NCI-H2107 (cell line): ENCODE data around the gene C4orf46.

Experiments
- DNase-seq: peaks from one replicate; lab custom pipeline; 2025; lab: John Stamatoyannopoulos, UW

Gene C4orf46

GRCh38 chr4:158652920-158653319 is 18.8 kb downstream of the C4orf46 start:
- DNase-seq: no peak

DNA sequence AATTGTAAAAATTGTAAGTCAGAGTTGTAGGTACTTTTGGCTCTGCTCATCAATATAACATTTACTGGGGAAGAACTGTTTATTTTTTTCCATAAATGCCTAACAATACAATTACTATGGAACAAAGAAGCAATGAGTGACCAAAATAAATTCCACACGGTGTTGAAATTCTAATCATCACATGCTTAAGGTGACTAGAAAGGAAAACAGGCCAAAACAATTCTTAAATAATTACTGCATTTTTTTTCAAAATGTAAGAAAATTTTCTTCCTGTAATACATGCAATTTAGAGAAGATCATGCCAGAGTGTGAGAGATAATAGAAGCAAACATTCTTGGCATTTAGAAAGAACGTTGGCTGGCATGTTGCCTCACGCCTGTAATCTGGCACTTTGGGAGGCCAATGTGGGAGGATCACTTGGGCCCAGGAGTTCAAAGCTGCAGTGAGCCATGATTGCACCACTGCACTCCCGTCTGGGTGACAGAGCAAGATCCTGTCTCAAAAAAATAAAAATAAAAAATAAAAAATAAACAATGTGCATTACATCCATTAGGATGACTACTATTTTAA is 22.5 kb downstream of the C4orf46 start:
- DNase-seq: no peak

DNA sequence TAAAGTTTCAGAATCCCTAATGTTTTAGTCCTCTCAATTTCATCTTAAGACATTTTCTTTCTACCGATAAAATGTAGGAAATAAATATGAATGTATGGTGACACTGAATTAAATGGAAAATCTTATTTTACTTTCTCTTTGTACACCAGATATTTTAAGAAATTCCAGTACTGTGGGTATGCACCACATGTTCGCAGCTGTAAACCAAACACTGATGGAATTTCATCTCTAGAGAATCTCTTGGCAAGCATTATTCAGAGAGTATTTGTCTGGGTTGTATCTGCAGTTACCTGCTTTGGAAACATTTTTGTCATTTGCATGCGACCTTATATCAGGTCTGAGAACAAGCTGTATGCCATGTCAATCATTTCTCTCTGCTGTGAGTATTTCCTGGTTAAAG is 26.9 kb downstream of the C4orf46 start:
- DNase-seq: no peak

DNA sequence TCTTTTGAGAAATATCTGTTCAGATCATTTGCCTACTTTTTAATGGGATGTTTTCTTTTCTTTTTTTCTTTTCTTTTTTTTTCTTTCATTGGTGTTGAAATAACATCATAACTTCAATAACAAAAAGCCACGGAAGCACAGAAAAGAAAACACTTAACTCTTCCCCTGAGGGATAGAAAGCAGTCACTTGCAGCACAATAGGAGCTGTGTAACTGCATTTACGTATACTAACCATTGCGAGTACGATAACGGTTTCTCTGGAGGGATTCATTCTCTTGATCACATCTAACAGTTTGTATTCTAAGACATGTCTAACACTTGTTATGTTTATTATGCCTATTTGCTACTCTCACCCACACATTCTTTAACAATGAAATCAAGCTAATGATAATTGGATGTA is 27.3 kb downstream of the C4orf46 start:
- no peak for DNase-seq

DNA sequence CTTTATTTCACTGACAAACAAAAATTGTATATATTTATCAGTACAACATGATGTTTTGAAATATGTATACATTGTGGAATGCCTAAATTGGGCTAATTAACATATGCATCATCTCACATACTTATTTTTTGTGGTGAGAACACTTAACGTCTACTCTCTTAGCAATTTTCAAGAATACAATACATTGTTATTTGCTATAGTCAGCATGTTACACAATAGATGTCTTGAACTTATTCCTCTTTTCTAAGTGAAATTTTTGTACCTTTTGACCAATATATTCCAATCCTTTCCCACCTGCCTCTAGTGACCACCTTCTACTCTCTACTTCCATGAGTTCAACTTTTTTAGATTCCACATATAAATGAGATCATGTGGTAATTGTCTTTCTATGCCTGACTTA is 35.1 kb downstream of the C4orf46 start:
- no peak for DNase-seq

DNA sequence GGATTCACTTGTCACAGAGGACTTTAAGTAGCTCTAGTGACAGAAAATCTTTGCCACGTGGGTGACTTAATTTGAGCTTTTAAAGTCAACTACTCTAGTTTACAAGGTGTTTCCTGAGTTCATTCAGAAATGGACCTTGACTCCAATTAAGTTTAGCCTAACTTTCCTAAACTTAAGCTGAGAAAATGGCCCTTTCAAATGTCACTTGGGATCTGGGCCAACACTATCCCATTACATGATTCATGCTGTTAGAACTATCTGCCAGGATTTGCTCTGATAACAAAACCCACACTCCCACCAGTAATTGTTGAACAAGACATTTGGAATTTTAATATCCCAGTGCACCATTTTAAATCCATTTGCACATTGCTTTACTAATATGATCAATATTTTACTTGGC is 40.8 kb downstream of the C4orf46 start:
- DNase-seq: no peak

DNA sequence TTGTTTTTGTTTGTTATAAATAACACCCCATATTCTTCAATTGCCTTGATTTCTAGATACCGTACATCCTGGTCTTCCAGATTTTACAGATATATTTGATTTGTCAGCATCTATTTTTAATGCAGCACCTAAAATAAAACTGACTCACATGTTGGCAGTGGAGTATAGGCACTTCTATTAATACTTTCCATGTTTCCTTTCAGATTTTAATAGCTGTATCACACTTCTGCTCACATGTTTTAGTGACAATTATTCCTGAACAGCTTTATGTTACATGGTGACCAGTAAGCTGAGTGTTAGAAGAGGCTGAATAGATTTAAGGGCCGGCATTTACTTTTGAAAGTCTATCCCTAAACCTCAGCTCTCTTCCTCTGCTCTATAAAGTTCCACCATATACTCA is 46.1 kb downstream of the C4orf46 start:
- DNase-seq: no peak

- peak; percentile 4 for DNase-seq
These were observed 46.7 kb downstream of the C4orf46 start for GRCh38 chr4:158624889-158625478.

DNA sequence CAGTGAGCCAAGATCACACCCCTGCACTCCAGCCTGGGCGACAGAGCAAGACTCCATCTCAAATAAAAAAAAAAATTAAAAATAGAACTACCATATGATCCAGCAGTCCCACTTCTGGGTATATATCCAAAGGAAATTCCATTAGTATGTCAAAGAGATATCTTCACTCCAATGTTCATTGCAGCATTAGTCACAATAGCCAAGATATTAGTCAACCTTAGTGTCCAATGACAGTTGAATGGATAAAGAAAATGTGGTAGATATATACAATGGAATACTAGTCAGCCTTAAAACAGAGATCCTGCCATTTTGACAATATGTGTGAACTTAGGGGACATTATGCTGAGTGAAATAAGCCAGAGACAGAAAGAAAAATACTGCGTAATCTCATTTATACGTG is 49.4 kb downstream of the C4orf46 start:
- DNase-seq: no peak

DNA sequence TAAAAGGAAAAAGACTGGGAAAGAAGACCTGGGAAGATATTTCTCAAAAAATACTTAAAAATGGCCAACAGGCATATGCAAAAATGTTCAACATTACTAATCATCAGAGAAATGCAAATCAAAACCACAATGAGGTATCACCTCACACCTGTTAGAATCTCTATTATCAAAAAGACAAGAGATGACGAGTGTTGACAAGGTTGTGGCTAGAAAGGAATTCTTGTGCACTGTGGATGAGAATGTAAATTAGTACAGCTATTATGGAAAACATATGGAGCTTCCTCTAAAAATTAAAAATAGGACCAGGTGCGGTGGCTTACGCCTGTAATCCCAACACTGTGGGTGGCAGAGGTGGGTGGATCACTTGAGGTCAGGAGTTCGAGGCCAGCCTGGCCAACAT is 50.0 kb downstream of the C4orf46 start:
- DNase-seq: no peak

DNA sequence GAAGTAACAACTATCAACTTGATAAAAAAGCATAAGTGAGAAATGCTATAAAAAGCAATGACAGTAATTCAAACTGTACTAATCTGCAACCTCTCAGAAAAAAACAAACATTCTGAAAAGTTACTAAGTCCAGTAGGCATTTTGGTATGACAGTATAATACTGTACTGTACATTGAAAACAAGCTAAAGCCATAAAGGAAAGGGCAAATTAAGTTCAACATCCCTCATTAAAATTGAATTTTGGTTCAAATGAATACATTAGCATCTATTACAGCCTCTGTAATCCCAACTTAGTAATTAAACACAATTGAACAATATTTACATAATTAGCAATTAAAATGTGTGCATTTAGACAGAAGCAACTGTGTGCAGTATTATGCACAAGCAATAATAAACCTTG is 53.7 kb downstream of the C4orf46 start:
- no peak for DNase-seq
